Measurements from ENCODE around the gene LMO2. TPM values are rescaled to one million over a fixed set of nuclear protein-coding genes. Genes with fewer than 3 reads are reported as not detected.
A peak's percentile ranks its signal among the peaks of the same experiment; 100 is the strongest.

Gene LMO2
- total and polyA plus RNA-seq, 12 donors, result 12.4 to 40.8 (median 30.8) TPM

GRCh38 chr11:33857933-33858371 is 33.9 kb downstream of the LMO2 start:
- H3K27ac ChIP-seq, result no peak overlapping the region
- no peaks in the 10 kb centered on the region for H3K27me3 ChIP-seq
- no peaks in the 10 kb centered on the region for H3K36me3 ChIP-seq (replicated peaks in 1 of 2)
- TF ChIP-seq POLR2A (IDR thresholded peaks at IDR 0.05) (no peak), CTCF (IDR thresholded peaks at IDR 0.05) (peak; percentile 82 to 93 (median 88))
- H3K9me3 ChIP-seq (replicated peaks in 1 of 3), result no peaks in the 10 kb centered on the region
- H3K4me3 ChIP-seq, result no peak overlapping the region
- intact Hi-C loops (cut with DNase I), result loop anchor here (2.0 to 5.0 kb wide), 3 partner anchors 49 to 114 kb away; no protein-coding TSS in a partner anchor
- DNase-seq, result peak; percentile 58 to 85 (median 76)
- WGBS, 4 donors, result 0 to 3% (median 2%) methylated on average over 9 to 10 of the region's 10 CpGs
- H3K4me1 ChIP-seq (replicated peaks in 1 of 2), result peaks cover 0 to 6% of the 10 kb centered on the region in 2 donors

GRCh38 chr11:33855500-33855899 is 36.4 kb downstream of the LMO2 start:
- WGBS, 4 donors, result 45 to 57% (median 53%) methylated on average over 2 of the region's 2 CpGs
- intact Hi-C loops (cut with DNase I), result loop anchor here in 1 of 2 donors (5.0 kb wide), 1 partner anchor 117 kb away; no protein-coding TSS in a partner anchor
- Histone ChIP-seq H3K36me3 (replicated peaks in 1 of 2) (no peaks in the 10 kb centered on the region), H3K9me3 (replicated peaks in 1 of 3) (no peaks in the 10 kb centered on the region), H3K4me3 (no peak overlapping the region), H3K27ac (no peak overlapping the region), H3K27me3 (no peaks in the 10 kb centered on the region), H3K4me1 (replicated peaks in 1 of 2) (peaks cover 0 to 6% of the 10 kb centered on the region in 2 donors)
- no peak for TF ChIP-seq CTCF (IDR thresholded peaks at IDR 0.05)
- no peak for TF ChIP-seq POLR2A (IDR thresholded peaks at IDR 0.05)
- peak in 3 of 7 donors; percentile 27 to 40 (median 29) for DNase-seq

GRCh38 chr11:33848717-33849390 is 43.0 kb downstream of the LMO2 start:
- TF ChIP-seq CTCF (IDR thresholded peaks at IDR 0.05), result no peak
- Histone ChIP-seq H3K27ac (no peak overlapping the region), H3K36me3 (replicated peaks in 1 of 2) (no peaks in the 10 kb centered on the region), H3K27me3 (no peaks in the 10 kb centered on the region), H3K9me3 (replicated peaks in 1 of 3) (no peaks in the 10 kb centered on the region), H3K4me1 (replicated peaks in 1 of 2) (no peaks in the 10 kb centered on the region), H3K4me3 (no peak overlapping the region)
- 79 to 86% (median 80%) methylated on average over 6 of the region's 6 CpGs for WGBS, 4 donors
- intact Hi-C loops (cut with DNase I), result no loop called here
- no peak for DNase-seq

- intact Hi-C loops (cut with DNase I), result no loop called here
- no peak for DNase-seq
- TF ChIP-seq CTCF (IDR thresholded peaks at IDR 0.05), result no peak
- no peak for TF ChIP-seq POLR2A (IDR thresholded peaks at IDR 0.05)
- H3K4me3 ChIP-seq, result no peak overlapping the region
- H3K36me3 ChIP-seq (replicated peaks in 1 of 2), result no peaks in the 10 kb centered on the region
- H3K27ac ChIP-seq, result no peak overlapping the region
- peaks cover 4% of the 10 kb centered on the region for H3K27me3 ChIP-seq
- no peaks in the 10 kb centered on the region for H3K4me1 ChIP-seq (replicated peaks in 1 of 2)
- no peaks in the 10 kb centered on the region for H3K9me3 ChIP-seq (replicated peaks in 1 of 3)
- 71 to 92% (median 86%) methylated on average over 1 of the region's 1 CpG for WGBS, 4 donors
Measured at GRCh38 chr11:33847251-33847650, 44.6 kb downstream of the LMO2 start.
